K562 (cell line): Measurements from ENCODE around the gene PSAP. TPM values are rescaled to one million over a fixed set of nuclear protein-coding genes. Genes with fewer than 3 reads are reported as not detected.
A peak's percentile ranks its signal among the peaks of the same experiment; 100 is the strongest.

ENCODE experiments used
- ATAC-seq: fragments of 200-7000 bp; cut with Tn5 transposase; 3 replicates; pipeline ENCODE4 v1.9.1; 2020; ENCODE audit warnings: moderate library complexity
- BruUV-seq: library from RNA; stranded (reverse); fragments of 400-500 nt; replicated peaks from 2 replicates; lab custom pipeline; 2021; lab: Mats Ljungman, UMichigan
- CTCF ChIA-PET: fragments of 300-600 bp; formaldehyde crosslinking; extraction: SDS; loops from one replicate; lab custom pipeline; 2021; ENCODE audit warnings: low intra/inter-chr PET ratio; lab: Yijun Ruan, JAX
- POLR2A ChIA-PET: fragments of 300-600, 350-650 bp; sonication (Branson Sonifier 250); formaldehyde crosslinking; extraction: SDS; loops from one replicate; lab custom pipeline; 2021; ENCODE audit warnings: antibody characterized with exemption, inconsistent platforms; lab: Yijun Ruan, JAX
- DNase-seq, 4 experiments: peaks; one replicate each; pipeline versions ENCODE4 v3.0.0 to v3.0.0-alpha.2; 2011 to 2018; ENCODE audit warnings: low spot score in 3 of 4, mixed read lengths in 3 of 4; ENCODE audit errors: extremely low read depth in 1 of 4
- FAIRE-seq: peaks from 2 replicates; lab custom pipeline; 2011; peaks lifted over from hg19 to GRCh38; lab: Jason Lieb, UNC
- H2AFZ ChIP-seq: 2 replicates; pipeline ENCODE4 v1.6.0; 2011; ENCODE audit warnings: low read depth, low read length, control low read depth, inconsistent platforms
- H3K27ac ChIP-seq: fragments of 200-600 bp; 3 replicates; pipeline ENCODE4 v1.8.0; 2011; ENCODE audit warnings: low read depth, mild to moderate bottlenecking, control low read depth, inconsistent platforms, low read length, moderate library complexity, mixed read lengths; ENCODE audit errors: extremely low read depth
- H3K27me3 ChIP-seq, 2 experiments: fragments of 300-600 bp in 1 of 2; 2 replicates in 1 of 2; 3 replicates in 1 of 2; pipeline versions ENCODE4 v1.6.0 to v1.8.0; 2011; ENCODE audit warnings: inconsistent platforms in 2 of 2, low read length in 2 of 2, mild to moderate bottlenecking in 1 of 2, mixed read lengths in 1 of 2, moderate library complexity in 1 of 2; ENCODE audit not compliant: control insufficient read depth in 2 of 2, insufficient read depth in 2 of 2
- H3K36me3 ChIP-seq: fragments of 300-600 bp; 3 replicates; pipeline ENCODE4 v1.8.0; 2011; ENCODE audit warnings: mild to moderate bottlenecking, low read length, inconsistent platforms; ENCODE audit not compliant: control insufficient read depth, insufficient read depth
- H3K4me1 ChIP-seq, 2 experiments: fragments of 200-600 bp in 1 of 2; replicated peaks in 1 of 2; 2 replicates in 1 of 2; 3 replicates in 1 of 2; pipeline versions ENCODE4 v1.5.1 to v1.8.0; 2011; ENCODE audit warnings: inconsistent platforms in 2 of 2, low read length in 2 of 2, mild to moderate bottlenecking in 1 of 2, mixed read lengths in 1 of 2, moderate library complexity in 1 of 2; ENCODE audit not compliant: control insufficient read depth in 2 of 2, insufficient read depth in 2 of 2
- H3K4me2 ChIP-seq: 2 replicates; pipeline ENCODE4 v1.6.1; 2011; ENCODE audit warnings: low read length, control low read depth, inconsistent platforms, mixed read lengths; ENCODE audit not compliant: insufficient read depth
- H3K4me3 ChIP-seq: fragments of 200-600 bp; sonication (generic), shearing (Covaris generic); 2 replicates; pipeline ENCODE4 v1.5.1; 2016; ENCODE audit warnings: control low read depth, inconsistent platforms
- H3K79me2 ChIP-seq: fragments of 200-600 bp; 3 replicates; pipeline ENCODE4 v1.8.0; 2011; ENCODE audit warnings: low read length, inconsistent platforms; ENCODE audit not compliant: control insufficient read depth, insufficient read depth
- H3K9ac ChIP-seq, 2 experiments: 2 replicates each; pipeline versions ENCODE4 v1.6.0 to v1.6.1; 2011; ENCODE audit warnings: low read depth in 2 of 2, low read length in 2 of 2, control low read depth in 1 of 2, inconsistent platforms in 1 of 2, mild to moderate bottlenecking in 1 of 2, mixed read lengths in 1 of 2; ENCODE audit not compliant: insufficient read depth in 1 of 2
- H3K9me1 ChIP-seq: one replicate; pipeline ENCODE4 v1.6.0; 2011; ENCODE audit warnings: inconsistent platforms, mild to moderate bottlenecking, low read length, moderate library complexity; ENCODE audit not compliant: control insufficient read depth, insufficient read depth
- H3K9me3 ChIP-seq: replicated peaks from 2 replicates; pipeline ENCODE4 v1.5.1; 2011; ENCODE audit warnings: low read depth, low read length, inconsistent platforms; ENCODE audit not compliant: control insufficient read depth, insufficient read depth
- H4K20me1 ChIP-seq: replicated peaks from 2 replicates; pipeline ENCODE4 v1.6.1; 2011; ENCODE audit warnings: low read length, inconsistent platforms, mixed read lengths; ENCODE audit not compliant: control insufficient read depth, insufficient read depth
- ARID1B ChIP-seq: fragments of 450-650 bp; IDR thresholded peaks from 2 replicates; pipeline ENCODE4 v1.6.1; 2016; ENCODE audit warnings: antibody characterized with exemption, mild to moderate bottlenecking, inconsistent platforms
- CXXC5 ChIP-seq: fragments of 250-450 bp; sonication (Bioruptor Pico); IDR thresholded peaks from 2 replicates; pipeline ENCODE4 v1.8.0; 2022; ENCODE audit warnings: inconsistent platforms, mild to moderate bottlenecking, moderate library complexity
- MYNN ChIP-seq, 2 experiments: sonication (generic); formaldehyde crosslinking in 1 of 2; IDR thresholded peaks; 2 replicates each; pipeline versions ENCODE4 v1.5.0 to v1.6.1; 2016 to 2020; ENCODE audit warnings: antibody characterized with exemption in 1 of 2, missing genetic modification reagents in 1 of 2
- NCOA1 ChIP-seq: fragments of 450-650 bp; IDR thresholded peaks from 2 replicates; pipeline ENCODE4 v1.6.1; 2016; ENCODE audit warnings: low read depth
- RCOR1 ChIP-seq, 2 experiments: IDR thresholded peaks; 2 replicates each; pipeline ENCODE4 v1.6.1; 2012; ENCODE audit warnings: low read depth in 2 of 2, low read length in 2 of 2, borderline replicate concordance in 1 of 2, improper control_type of control experiment in 1 of 2
- REST ChIP-seq, 2 experiments: fragments of 450-650 bp; formaldehyde crosslinking in 1 of 2; IDR thresholded peaks; 2 replicates each; pipeline versions ENCODE4 v1.4.0 to v1.6.1; 2014 to 2020; ENCODE audit warnings: mild to moderate bottlenecking in 2 of 2, borderline replicate concordance in 1 of 2, low read depth in 1 of 2
- SMARCA4 ChIP-seq: fragments of 450-650 bp; IDR thresholded peaks from 2 replicates; pipeline ENCODE4 v1.6.1; 2016
- SUPT5H ChIP-seq: fragments of 450-650 bp; IDR thresholded peaks from 2 replicates; pipeline ENCODE4 v1.6.1; 2016
- ZBED1 ChIP-seq: IDR thresholded peaks from 2 replicates; pipeline ENCODE4 v1.6.1; 2014
- ZNF592 ChIP-seq: fragments of 450-650 bp; IDR thresholded peaks from 2 replicates; pipeline ENCODE4 v1.6.1; 2017; ENCODE audit warnings: antibody characterized with exemption, mild to moderate bottlenecking
- WGBS: fragments of 100-300 bp; shearing (Covaris generic); methylation state at CpG from one replicate; pipeline ENCODE4 v1.1.6; 2016; ENCODE audit warnings: low coverage, mixed read lengths; ENCODE audit not compliant: insufficient coverage; ENCODE audit errors: missing lambda C conversion rate; 5-methylcytosine and 5-hydroxymethylcytosine counted together
- in situ Hi-C: fragments of 300-500 bp; cut with MboI; formaldehyde crosslinking; loops from 4 replicates; pipeline ENCODE4 v1.15.0; 2018; ENCODE audit warnings: inconsistent platforms, mixed read lengths
- intact Hi-C: fragments of 100-400 bp; cut with micrococcal nuclease; formaldehyde crosslinking; loops from 2 replicates; pipeline ENCODE4 v1.14.2; 2022
- polyA plus RNA-seq, 8 experiments: library from polyadenylated mRNA; depleted of rRNA in 4 of 8; stranded (reverse) in 5 of 8; unstranded in 3 of 8; fragments of >200 nt; fragmentation: Nextera tagmentation in 2 of 8; fragmentation: Illumina TruSeq in 1 of 8; extraction: Ambion mirVana in 2 of 8; extraction: Trizol in 1 of 8; gene quantifications; 2 replicates each; pipeline versions ENCODE4 v1.2.1 to v1.2.3, GENCODE V29; 2011 to 2014; ENCODE audit warnings: inconsistent platforms in 1 of 8, missing spikeins in 1 of 8
- total RNA-seq, 7 experiments: library from RNA; depleted of rRNA in 6 of 7; stranded (reverse); fragments of >200 nt in 6 of 7; fragmentation: Illumina TruSeq in 2 of 7; extraction: Trizol in 2 of 7; gene quantifications; 2 replicates each; pipeline versions ENCODE4 v1.2.1 to v1.2.3, GENCODE V29; 2011 to 2021; ENCODE audit warnings: low replicate concordance in 1 of 7

PSAP gene
- total and polyA plus RNA-seq, 9 of the 15 experiments (the other 6 are each of a cell fraction or from before 2014, with no cell fraction given): 245 to 700 (median 429) TPM

GRCh38 chr10:71854031-71854430 is 3.0 kb upstream of the PSAP start:
- ATAC-seq: no peak
- peak overlapping the region; percentile 29 to 85; a peak in 2 of 4 replicates for H3K9ac ChIP-seq
- H3K27me3 ChIP-seq: no peaks in the 10 kb centered on the region
- in situ Hi-C loops: no loop called here
- no peaks in the 10 kb centered on the region for H3K9me1 ChIP-seq
- H3K79me2 ChIP-seq: peaks cover 21% of the 10 kb centered on the region
- H4K20me1 ChIP-seq: no peaks in the 10 kb centered on the region
- no peak overlapping the region for H3K4me3 ChIP-seq
- ChIA-PET POLR2A (interaction anchor here (0.7 to 1.4 kb wide), 6 partner anchors 14 to 42 kb away, joined by 3 to 6 read pairs (median 4); no protein-coding TSS in a partner anchor), CTCF (interaction anchor here (0.6 kb wide), 2 partner anchors 20 to 468 kb away, joined by 4 read pairs; no protein-coding TSS in a partner anchor)
- H3K36me3 ChIP-seq: 0 out of 3 replicates have a peak, but pooled peaks cover under 1% of the 10 kb centered on the region
- H3K27ac ChIP-seq: peak overlapping the region; percentile 53
- intact Hi-C loops: no loop called here
- peak overlapping the region; percentile 92 for H2AFZ ChIP-seq
- 41% methylated on average over 5 of the region's 5 CpGs for WGBS
- BruUV-seq: no TSS peak
- FAIRE-seq: peak; percentile 77
- no peaks in the 10 kb centered on the region for H3K9me3 ChIP-seq
- H3K4me1 ChIP-seq: peaks cover 35 to 58% of the 10 kb centered on the region in 2 experiments
- H3K4me2 ChIP-seq: no peak overlapping the region
- peak in 1 of 4 experiments; percentile 64 for DNase-seq
- no peak for TF ChIP-seq ZBED1
- 0 out of 4 replicates have a peak, but pooled peaks of 1 of the 2 experiments have one; percentile 8 for TF ChIP-seq RCOR1 (IDR thresholded peaks at IDR 0.05; ENCODE audit: borderline replicate concordance in 1 of 2, low read depth in 2 of 2, low read length in 2 of 2)
- 0 out of 2 replicates have a peak, but pooled peaks have one; percentile 18 for TF ChIP-seq SMARCA4
- TF ChIP-seq ZNF592: 0 out of 2 replicates have a peak, but pooled peaks have one; percentile 31
- TF ChIP-seq SUPT5H: no peak
- TF ChIP-seq NCOA1: 0 out of 2 replicates have a peak, but pooled peaks have one; percentile 34
- no peak for TF ChIP-seq MYNN (IDR thresholded peaks at IDR 0.05)
- no peak for TF ChIP-seq MYNN (CRISPR knock-in tag; IDR thresholded peaks at IDR 0.05)
- 0 out of 2 replicates have a peak, but pooled peaks have one; percentile 38 for TF ChIP-seq CXXC5
- peak; percentile 23; the same call in 1 of the 2 replicates for TF ChIP-seq ARID1B
- TF ChIP-seq REST (IDR thresholded peaks at IDR 0.05; ENCODE audit: borderline replicate concordance): peak; percentile 77
- no peak for TF ChIP-seq REST (CRISPR knock-in tag; IDR thresholded peaks at IDR 0.05; ENCODE audit: low read depth)
